HG02571 (cell line): Measurements from ENCODE around the gene PRR36.
"Not testable (repeated sequence)": the region's sequence is repeated elsewhere in the genome, so short reads cannot be mapped to it uniquely, and the experiment has no call there.

Experiments
- ATAC-seq: cut with Tn5 transposase; IDR thresholded peaks from one replicate; pipeline ENCODE4 v1.9.1; 2021; ENCODE audit warnings: mild to moderate bottlenecking, moderate library complexity; ENCODE audit not compliant: unreplicated experiment

The PRR36 gene

GRCh38 chr19:7900401-7900870, 26.2 kb upstream of the PRR36 start:
- ATAC-seq = no peak

- no peak for ATAC-seq
Observed at GRCh38 chr19:7899751-7900378, 25.7 kb upstream of the PRR36 start.

- no peak for ATAC-seq
Observed at GRCh38 chr19:7898967-7899366, 24.8 kb upstream of the PRR36 start.

- no peak for ATAC-seq
Observed at GRCh38 chr19:7897292-7897691, 23.1 kb upstream of the PRR36 start.

GRCh38 chr19:7895565-7895964, 21.4 kb upstream of the PRR36 start:
- ATAC-seq = no peak

GRCh38 chr19:7894612-7895309, 20.6 kb upstream of the PRR36 start:
- no peak for ATAC-seq

- ATAC-seq = not testable (repeated sequence)
Observed at GRCh38 chr19:7893362-7894101, 19.3 kb upstream of the PRR36 start.

- no peak for ATAC-seq
Observed at GRCh38 chr19:7888826-7889217, 14.6 kb upstream of the PRR36 start.

GRCh38 chr19:7888145-7888825, 14.1 kb upstream of the PRR36 start, which contains the start of gene LRRC8E:
LRRC8E (plus strand) TSS chr19:7888510; CDS start chr19:7895604, 7,094 bp downstream.
- ATAC-seq = no peak

- no peak for ATAC-seq
Observed at GRCh38 chr19:7887408-7888144, 13.4 kb upstream of the PRR36 start.

- ATAC-seq = no peak
Observed at GRCh38 chr19:7885818-7886217, 11.6 kb upstream of the PRR36 start.

GRCh38 chr19:7883796-7884570, 9.8 kb upstream of the PRR36 start:
- no peak for ATAC-seq

- no peak for ATAC-seq
Observed at GRCh38 chr19:7883105-7883504, 8.9 kb upstream of the PRR36 start.

- ATAC-seq = no peak
Observed at GRCh38 chr19:7881910-7882309, 7.7 kb upstream of the PRR36 start.

GRCh38 chr19:7879836-7880235, 5.6 kb upstream of the PRR36 start:
- no peak for ATAC-seq

- ATAC-seq = no peak
Observed at GRCh38 chr19:7879111-7879807, 5.1 kb upstream of the PRR36 start.

GRCh38 chr19:7877249-7877836, 3.2 kb upstream of the PRR36 start:
- no peak for ATAC-seq

GRCh38 chr19:7874897-7875273, 695 bp upstream of the PRR36 start:
- ATAC-seq = no peak
